GM19043 (cell line): Measurements from ENCODE around the gene GPR107.

ENCODE experiments used
- ATAC-seq: cut with Tn5 transposase; IDR thresholded peaks from one replicate; pipeline ENCODE4 v1.9.1; 2021; ENCODE audit warnings: low read depth; ENCODE audit not compliant: unreplicated experiment

Gene GPR107

GRCh38 chr9:130128733-130129431, 75.2 kb downstream of the GPR107 start:
- no peak for ATAC-seq

- ATAC-seq: no peak
Measured at GRCh38 chr9:130129432-130130061, 75.8 kb downstream of the GPR107 start.

GRCh38 chr9:130132746-130133145, 79.0 kb downstream of the GPR107 start:
- ATAC-seq: no peak

- no peak for ATAC-seq
Measured at GRCh38 chr9:130137081-130137640, 83.5 kb downstream of the GPR107 start.

- ATAC-seq: no peak
Measured at GRCh38 chr9:130137641-130138081, 84.0 kb downstream of the GPR107 start.

GRCh38 chr9:130138171-130138653, 84.5 kb downstream of the GPR107 start:
- ATAC-seq: no peak

- ATAC-seq: no peak
Measured at GRCh38 chr9:130138791-130139190, 85.1 kb downstream of the GPR107 start.

- ATAC-seq: no peak
Measured at GRCh38 chr9:130139251-130139650, 85.5 kb downstream of the GPR107 start.

GRCh38 chr9:130140706-130141105, 87.0 kb downstream of the GPR107 start:
- no peak for ATAC-seq

GRCh38 chr9:130142056-130142455, 88.3 kb downstream of the GPR107 start:
- no peak for ATAC-seq

GRCh38 chr9:130142641-130143040, 88.9 kb downstream of the GPR107 start:
- no peak for ATAC-seq

- ATAC-seq: no peak
Measured at GRCh38 chr9:130143279-130143893, 89.7 kb downstream of the GPR107 start.

- ATAC-seq: no peak
Measured at GRCh38 chr9:130143958-130144366, 90.3 kb downstream of the GPR107 start.

- no peak for ATAC-seq
Measured at GRCh38 chr9:130144703-130145102, 91.0 kb downstream of the GPR107 start.

- no peak for ATAC-seq
Measured at GRCh38 chr9:130145658-130146057, 92.0 kb downstream of the GPR107 start.

- ATAC-seq: no peak
Measured at GRCh38 chr9:130147198-130147597, 93.5 kb downstream of the GPR107 start.

- ATAC-seq: no peak
Measured at GRCh38 chr9:130147910-130148309, 94.2 kb downstream of the GPR107 start.

GRCh38 chr9:130149031-130149430, 95.3 kb downstream of the GPR107 start:
- no peak for ATAC-seq

GRCh38 chr9:130149654-130150286, 96.1 kb downstream of the GPR107 start:
- no peak for ATAC-seq

- ATAC-seq: no peak
Measured at GRCh38 chr9:130150779-130151382, 97.2 kb downstream of the GPR107 start.
